HG03135 (cell line): ENCODE data around the gene CASP8.
"Not testable (repeated sequence)": the region's sequence is repeated elsewhere in the genome, so short reads cannot be mapped to it uniquely, and the experiment has no call there.

Source experiments
- ATAC-seq: cut with Tn5 transposase; IDR thresholded peaks from one replicate; pipeline ENCODE4 v1.9.1; 2021; ENCODE audit warnings: mild to moderate bottlenecking, moderate library complexity; ENCODE audit not compliant: unreplicated experiment

Gene CASP8

DNA sequence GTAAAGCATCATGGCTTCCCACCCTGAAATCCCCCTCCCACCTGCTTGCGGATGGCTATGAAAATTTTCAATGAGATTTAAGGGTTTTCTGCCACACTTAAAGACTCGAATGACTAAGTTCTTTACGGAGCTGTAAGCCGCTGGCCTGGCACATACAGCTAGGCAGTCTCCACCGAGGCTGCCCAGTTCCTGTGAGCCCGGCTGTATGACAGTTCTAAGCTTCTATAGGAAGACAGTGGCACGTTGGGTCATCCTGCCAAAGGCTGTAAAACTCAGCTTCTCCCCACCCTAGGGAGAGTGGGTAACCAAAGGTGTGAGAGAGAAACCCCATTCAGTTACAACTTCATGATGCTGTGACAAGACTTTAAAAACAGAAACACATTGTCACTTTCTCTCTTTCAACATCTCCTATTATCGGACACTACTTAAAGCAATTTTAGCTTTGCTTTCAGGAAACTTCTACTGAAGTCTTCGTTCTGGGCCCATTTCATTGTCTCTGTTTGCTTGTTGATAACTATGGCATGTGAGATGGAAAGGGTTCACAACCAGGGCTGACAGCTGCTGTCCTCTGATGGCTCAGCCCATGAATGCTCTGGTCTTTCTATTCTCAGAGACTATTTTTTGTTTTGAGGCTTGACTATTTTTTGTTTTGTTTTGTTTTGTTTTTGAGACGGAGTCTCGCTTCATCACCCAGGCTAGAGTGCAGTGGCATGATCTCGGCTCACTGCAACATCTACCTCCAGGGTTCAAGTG lies 7.1 kb downstream of the CASP8 start:
- ATAC-seq = no peak

GRCh38 chr2:201269764-201270163 lies 9.4 kb downstream of the CASP8 start:
- ATAC-seq = no peak

DNA sequence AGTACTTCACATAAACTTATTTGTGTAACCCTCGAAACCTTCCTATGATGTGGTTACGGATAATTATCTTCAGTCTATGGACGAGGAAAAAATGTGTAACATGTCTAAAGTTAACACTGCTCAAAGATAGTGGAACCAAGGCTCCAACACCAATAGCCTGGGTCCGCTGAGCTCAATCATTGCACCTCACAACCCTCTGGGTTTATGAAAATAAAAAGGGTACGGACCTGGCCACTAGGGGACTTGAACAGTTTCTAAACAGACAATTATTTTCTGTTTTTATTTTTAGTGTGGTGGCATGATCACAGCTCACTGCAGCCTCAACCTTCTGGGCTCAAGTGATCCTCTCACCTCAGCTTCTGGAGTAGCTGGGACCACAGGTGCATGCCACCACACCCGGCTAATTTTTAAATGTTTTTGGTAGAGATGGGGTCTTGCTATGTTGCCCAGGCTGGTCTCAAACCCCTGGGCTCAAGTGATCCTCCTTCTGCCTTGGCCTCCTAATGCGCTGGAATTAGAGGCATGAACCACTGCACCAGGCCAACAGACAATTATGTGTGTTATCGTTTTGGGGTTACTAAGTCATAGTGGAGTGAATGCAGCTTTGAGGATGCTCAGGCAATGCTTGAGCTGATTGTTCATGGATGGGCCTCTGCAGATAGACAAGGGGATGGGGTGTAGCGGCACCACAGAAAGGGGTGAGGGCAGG lies 10.1 kb downstream of the CASP8 start:
- no peak for ATAC-seq

- no peak for ATAC-seq
Measured at GRCh38 chr2:201271917-201272316, 11.6 kb downstream of the CASP8 start.

DNA sequence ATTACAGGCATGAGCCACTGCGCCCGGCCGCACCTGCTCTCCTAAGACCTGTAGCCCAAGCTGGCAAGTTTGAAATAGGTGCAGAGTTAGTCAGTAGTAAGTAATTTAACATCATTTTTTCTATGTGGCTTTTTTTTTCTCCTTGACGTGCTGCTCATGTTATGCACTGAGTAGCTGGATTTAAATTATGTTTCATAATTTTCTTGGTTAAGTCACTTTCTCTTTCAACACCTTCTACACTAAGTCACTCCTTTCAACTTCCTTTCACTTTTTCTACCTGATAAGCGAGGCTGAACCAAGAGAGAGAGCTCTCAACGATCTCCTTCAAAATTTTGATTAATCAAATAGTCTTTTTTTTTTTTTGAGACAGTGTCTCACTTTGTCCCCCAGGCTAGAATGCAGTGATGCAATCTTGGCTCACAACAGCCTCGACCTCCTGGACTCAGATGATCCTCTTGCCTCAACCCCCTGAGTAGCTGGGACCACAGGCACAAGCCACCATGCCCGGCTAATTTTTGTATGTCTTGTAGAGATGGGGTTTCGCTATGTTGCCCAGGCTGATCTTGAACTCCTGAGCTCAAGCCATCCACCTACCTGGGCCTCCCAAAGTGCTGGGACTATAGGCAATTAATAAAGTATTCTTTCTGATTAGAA lies 13.1 kb downstream of the CASP8 start:
- no peak for ATAC-seq

- ATAC-seq = no peak
Measured at GRCh38 chr2:201275069-201275468, 14.7 kb downstream of the CASP8 start.

DNA sequence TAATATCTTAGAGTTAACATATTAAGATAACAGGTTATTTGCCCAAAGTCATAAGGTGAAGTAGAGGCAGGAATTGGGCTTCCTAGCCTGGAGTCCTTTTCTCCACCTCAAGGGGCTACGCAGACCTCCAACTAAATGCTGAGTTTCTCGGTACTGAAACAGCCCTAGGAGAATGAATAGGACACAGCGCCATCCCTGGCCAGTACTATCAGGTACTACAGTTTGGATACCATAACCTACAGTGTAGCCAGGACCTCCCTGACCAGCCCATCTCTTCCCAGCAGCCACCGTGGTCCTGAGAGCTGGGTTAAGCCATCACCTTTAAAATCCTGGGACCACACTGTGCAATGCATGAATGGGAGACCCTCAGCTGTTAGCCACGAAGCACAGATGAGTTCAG lies 15.7 kb downstream of the CASP8 start:
- ATAC-seq = no peak

- ATAC-seq = no peak
Measured at GRCh38 chr2:201276511-201276910, 16.2 kb downstream of the CASP8 start.

DNA sequence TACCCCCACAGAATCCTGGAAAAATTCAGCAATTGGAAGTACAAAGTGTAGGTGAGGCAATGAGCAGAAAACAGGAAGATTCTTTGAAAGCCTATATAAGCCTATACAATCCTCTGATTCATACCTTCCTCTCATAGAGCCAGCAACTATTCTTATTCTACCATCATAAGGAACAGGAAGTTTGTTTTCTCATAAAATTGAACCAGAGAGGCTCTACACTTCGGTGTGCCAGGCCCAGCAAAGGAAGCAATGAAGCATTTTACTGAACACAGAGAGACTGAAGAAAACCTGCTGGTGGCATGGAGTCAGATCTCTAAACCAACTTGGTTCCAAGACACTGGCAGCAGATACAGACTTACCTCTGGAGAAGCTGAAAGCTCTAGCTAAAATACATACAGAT lies 18.7 kb downstream of the CASP8 start:
- ATAC-seq = no peak

- no peak for ATAC-seq
Measured at GRCh38 chr2:201280191-201281040, 20.1 kb downstream of the CASP8 start.

DNA sequence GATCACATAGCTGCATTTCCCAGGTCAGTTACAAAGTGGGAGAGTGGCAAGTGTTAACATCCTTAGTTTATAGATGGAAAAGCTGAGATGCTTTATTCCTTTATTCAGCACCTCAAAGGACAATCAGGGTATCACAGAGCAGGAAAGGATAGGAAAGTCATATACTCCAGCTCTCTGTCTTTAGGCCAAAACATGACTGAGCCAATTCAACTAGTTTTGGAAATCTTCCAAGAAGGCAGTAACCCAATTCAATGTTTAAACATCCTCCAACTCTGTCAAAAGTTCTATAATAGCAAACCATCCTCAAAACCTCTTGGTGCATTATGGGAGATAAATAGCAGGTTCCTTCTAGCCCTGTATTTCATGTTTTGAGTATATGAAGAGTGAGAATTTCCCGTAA lies 25.2 kb downstream of the CASP8 start:
- ATAC-seq = no peak

- not testable (repeated sequence) for ATAC-seq
Measured at GRCh38 chr2:201290457-201291148, 30.3 kb downstream of the CASP8 start.

- no peak for ATAC-seq
Measured at GRCh38 chr2:201298462-201299052, 38.2 kb downstream of the CASP8 start.

DNA sequence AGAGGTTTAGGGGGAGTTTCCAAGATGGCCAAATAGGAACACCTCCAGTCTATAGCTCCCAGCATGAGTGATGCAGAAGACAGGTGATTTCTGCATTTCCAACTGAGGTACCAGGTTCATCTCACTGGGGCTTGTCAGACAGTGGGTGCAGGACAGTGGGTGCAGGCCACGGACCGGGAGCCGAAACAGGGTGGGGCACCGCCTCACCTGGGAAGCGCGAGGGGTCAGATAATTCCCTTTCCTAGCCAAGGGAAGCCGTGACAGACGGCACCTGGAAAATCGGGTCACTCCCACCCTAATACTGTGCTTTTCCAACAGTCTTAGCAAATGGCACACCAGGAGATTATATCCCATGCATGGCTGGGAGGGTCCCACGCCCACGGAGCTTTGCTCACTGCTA lies 39.6 kb downstream of the CASP8 start:
- not testable (repeated sequence) for ATAC-seq

DNA sequence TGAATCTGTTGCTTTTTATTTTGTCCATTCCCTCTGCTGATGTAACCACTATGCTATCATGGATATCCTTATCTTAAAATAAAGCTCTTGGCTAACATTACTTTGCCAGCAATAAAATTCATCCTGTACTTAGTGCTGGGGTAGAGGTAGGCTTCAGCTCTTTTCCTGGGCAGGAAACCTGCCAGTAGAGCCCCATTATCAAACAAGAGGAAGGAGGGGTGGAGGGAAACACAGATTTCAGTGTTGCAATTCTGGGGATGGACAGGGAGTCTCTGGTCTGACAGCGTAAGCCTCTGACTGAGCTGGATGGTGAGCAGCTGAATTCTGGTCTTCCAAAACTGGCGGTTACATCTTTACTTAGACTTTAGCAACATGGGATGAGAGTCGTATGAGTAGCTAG lies 47.5 kb downstream of the CASP8 start:
- ATAC-seq = no peak

GRCh38 chr2:201308914-201309313 lies 48.6 kb downstream of the CASP8 start:
- no peak for ATAC-seq

GRCh38 chr2:201313362-201313761 lies 53.0 kb downstream of the CASP8 start:
- no peak for ATAC-seq

GRCh38 chr2:201319511-201319910 lies 59.2 kb downstream of the CASP8 start:
- no peak for ATAC-seq

DNA sequence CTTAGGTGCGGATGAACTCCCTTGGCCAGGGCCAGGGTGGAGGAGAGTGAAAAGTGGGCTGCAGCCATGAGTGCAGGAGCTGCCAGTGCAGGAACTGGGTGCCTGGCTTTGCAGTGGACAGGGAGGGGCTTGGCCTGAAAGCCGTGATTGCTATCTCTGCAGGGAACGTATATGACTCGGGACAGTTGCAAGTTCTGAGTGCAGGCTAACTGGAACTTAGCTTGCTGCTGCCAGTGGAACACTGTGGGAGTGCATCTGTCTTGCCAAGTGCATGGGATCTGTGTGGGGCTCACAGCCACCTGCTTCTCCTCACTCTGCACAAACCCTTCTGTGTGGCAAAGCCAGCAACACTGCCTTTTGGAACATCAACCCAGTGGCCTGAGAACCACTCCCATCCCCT lies 59.9 kb downstream of the CASP8 start:
- ATAC-seq = no peak

DNA sequence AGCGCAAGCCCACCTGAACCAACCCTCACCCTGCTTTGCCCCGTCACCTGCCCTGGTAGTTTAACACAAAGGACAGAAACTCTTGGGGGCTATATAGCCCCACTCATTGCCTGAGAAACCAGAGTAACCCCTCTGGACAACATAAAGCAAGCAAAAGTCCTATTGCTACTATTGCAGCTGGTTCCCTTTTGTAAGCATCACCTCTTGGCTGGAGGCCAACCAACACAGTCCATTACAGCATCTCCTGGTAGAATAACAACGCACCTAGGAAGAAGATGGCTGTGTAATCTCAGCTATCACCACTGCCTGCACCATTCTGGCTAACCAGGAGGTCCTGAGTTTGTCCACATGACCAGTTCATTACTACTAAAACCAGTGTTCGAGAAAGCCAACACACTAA lies 60.4 kb downstream of the CASP8 start:
- no peak for ATAC-seq
